ENCODE data around the gene FOXRED2.

- TF ChIP-seq, protein P1, sequence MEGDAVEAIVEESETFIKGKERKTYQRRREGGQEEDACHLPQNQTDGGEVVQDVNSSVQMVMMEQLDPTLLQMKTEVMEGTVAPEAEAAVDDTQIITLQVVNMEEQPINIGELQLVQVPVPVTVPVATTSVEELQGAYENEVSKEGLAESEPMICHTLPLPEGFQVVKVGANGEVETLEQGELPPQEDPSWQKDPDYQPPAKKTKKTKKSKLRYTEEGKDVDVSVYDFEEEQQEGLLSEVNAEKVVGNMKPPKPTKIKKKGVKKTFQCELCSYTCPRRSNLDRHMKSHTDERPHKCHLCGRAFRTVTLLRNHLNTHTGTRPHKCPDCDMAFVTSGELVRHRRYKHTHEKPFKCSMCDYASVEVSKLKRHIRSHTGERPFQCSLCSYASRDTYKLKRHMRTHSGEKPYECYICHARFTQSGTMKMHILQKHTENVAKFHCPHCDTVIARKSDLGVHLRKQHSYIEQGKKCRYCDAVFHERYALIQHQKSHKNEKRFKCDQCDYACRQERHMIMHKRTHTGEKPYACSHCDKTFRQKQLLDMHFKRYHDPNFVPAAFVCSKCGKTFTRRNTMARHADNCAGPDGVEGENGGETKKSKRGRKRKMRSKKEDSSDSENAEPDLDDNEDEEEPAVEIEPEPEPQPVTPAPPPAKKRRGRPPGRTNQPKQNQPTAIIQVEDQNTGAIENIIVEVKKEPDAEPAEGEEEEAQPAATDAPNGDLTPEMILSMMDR (IDR thresholded peaks at IDR 0.05): no peak
- no peak for TF ChIP-seq ZFX (IDR thresholded peaks at IDR 0.05; ENCODE audit: borderline replicate concordance)
These were observed 8.8 kb downstream of the FOXRED2 start for GRCh38 chr22:36497910-36498665.

Measured in 22Rv1 (cell line).